GM12892 (cell line): ENCODE measurements around the gene CCDC15.
"Not testable (repeated sequence)": the region's sequence is repeated elsewhere in the genome, so short reads cannot be mapped to it uniquely, and the experiment has no call there.

ENCODE experiments used
- DNase-seq: peaks from one replicate; pipeline ENCODE4 v3.0.0; 2011; ENCODE audit not compliant: insufficient read length
- FAIRE-seq: peaks from 2 replicates; lab custom pipeline; 2011; peaks lifted over from hg19 to GRCh38; lab: Jason Lieb, UNC
- POLR2A ChIP-seq: IDR thresholded peaks from 2 replicates; pipeline ENCODE4 v1.6.1; 2011; ENCODE audit warnings: low read depth, low read length, control low read depth
- POLR2AphosphoS5 ChIP-seq: IDR thresholded peaks from 2 replicates; pipeline ENCODE4 v1.6.1; 2011; ENCODE audit warnings: low read depth, low read length, control low read depth
- TAF1 ChIP-seq: IDR thresholded peaks from 2 replicates; pipeline ENCODE4 v1.6.1; 2011; ENCODE audit warnings: low read depth, mild to moderate bottlenecking, control low read depth, low read length, borderline replicate concordance

Gene CCDC15

GRCh38 chr11:125086633-125087296 is 132.8 kb downstream of the CCDC15 start:
- DNase-seq (no peak), FAIRE-seq (no peak)
- TF ChIP-seq POLR2AphosphoS5 (no peak), POLR2A (no peak), TAF1 (no peak)

DNA sequence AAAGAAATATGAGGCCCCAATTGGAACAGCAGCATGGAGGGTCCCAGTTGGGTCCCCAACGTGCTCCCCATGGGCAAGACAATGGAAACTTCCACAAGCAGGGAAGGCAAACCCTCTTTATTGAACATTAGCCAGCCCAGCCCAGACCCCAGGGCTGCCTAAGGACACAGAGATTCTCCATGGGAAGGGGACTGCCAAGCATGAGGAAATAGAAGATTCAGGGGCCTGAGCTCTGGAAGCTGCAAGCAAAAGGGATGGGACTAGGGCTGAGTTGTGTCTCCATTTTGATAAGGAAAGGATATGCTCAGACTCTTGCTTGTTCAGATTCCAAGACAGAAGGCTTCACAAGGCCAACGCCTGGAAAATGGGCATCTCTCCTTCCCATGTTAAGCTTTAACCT is 134.1 kb downstream of the CCDC15 start:
- DNase-seq: no peak
- no peak for FAIRE-seq
- TF ChIP-seq TAF1 (no peak), POLR2AphosphoS5 (no peak), POLR2A (no peak)

DNA sequence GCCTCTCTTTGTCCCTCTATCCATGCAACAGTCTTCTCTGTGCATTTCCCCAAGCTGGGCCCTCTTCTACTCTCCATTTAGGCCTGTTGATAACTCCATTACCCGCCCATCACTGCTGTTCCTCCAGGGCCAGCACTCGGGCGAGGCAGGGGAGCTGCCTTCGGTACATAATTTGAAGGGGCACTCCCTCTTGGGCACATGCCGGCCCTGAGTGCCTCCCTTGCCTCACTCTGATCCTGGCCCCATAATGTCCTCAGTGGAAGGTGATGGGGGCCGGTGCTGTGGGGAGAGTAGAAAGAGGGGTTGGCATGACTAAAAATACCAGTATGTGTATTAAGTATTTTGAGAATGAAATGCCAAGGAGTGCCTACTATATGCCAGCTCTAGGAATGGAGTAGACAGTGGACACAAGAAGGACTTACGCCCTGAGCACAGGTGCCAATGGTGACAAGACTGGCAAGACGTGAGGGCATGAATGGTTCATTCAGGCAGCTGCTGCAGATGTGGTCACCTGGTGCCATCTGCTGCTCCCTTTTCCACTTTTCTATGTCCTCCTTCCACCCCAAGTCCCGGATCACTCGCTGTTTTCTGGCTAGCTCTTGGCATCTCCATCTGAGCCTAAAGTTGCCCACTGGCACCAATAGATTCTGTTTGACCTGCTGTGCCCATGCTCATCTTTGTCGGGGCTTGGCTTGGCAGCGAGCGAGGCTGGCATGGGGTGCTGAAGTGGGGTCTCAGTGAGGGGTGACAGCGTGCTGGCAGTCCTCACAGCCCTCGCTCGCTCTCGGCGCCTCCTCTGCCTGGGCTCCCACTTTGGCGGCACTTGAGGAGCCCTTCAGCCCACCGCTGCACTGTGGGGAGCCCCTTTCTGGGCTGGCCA is 134.8 kb downstream of the CCDC15 start:
- FAIRE-seq (no peak), DNase-seq (no peak)

DNA sequence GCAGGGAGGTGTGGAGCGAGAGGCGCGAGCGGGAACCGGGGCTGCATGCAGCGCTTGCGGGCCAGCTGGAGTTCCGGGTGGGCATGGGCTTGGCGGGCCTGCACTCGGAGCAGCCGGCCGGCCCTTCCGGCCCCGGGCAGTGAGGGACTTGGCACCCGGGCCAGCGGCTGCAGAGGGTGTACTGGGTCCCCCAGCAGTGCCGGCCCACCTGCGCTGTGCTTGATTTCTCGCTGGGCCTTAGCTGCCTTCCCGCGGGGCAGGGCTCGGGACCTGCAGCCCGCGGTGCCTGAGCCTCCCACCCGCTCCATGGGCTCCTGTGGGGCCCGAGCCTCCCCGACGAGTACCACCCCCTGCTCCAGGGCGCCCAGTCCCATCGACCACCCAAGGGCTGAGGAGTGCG is 135.5 kb downstream of the CCDC15 start:
- not testable (repeated sequence) for DNase-seq, FAIRE-seq

More for the DNA sequence above, 134.8 kb downstream of the CCDC15 start:
- TF ChIP-seq TAF1: no peak
- no peak for TF ChIP-seq POLR2AphosphoS5
- TF ChIP-seq POLR2A: no peak

DNA sequence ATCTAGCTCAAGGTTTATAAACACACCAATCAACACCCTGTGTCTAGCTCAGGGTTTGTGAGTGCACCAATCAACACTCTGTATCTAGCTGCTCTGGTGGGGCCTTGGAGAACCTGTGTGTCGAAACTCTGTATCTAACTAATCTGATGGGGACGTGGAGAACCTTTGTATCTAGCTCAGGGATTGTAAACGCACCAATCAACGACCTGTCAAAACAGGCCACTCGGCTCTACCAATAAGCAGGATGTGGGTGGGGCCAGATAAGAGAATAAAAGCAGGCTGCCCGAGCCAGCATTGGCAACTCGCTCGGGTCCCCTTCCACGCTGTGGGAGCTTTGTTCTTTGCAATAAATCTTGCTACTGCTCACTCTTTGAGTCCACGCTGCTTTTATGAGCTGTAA is 136.1 kb downstream of the CCDC15 start:
- FAIRE-seq, DNase-seq: not testable (repeated sequence)

GRCh38 chr11:125090816-125091215 is 136.8 kb downstream of the CCDC15 start:
- DNase-seq (no peak), FAIRE-seq (no peak)
- no peak for TF ChIP-seq POLR2A
- TF ChIP-seq POLR2AphosphoS5: no peak
- no peak for TF ChIP-seq TAF1
